ENCODE data around the gene COL11A2.

DNA sequence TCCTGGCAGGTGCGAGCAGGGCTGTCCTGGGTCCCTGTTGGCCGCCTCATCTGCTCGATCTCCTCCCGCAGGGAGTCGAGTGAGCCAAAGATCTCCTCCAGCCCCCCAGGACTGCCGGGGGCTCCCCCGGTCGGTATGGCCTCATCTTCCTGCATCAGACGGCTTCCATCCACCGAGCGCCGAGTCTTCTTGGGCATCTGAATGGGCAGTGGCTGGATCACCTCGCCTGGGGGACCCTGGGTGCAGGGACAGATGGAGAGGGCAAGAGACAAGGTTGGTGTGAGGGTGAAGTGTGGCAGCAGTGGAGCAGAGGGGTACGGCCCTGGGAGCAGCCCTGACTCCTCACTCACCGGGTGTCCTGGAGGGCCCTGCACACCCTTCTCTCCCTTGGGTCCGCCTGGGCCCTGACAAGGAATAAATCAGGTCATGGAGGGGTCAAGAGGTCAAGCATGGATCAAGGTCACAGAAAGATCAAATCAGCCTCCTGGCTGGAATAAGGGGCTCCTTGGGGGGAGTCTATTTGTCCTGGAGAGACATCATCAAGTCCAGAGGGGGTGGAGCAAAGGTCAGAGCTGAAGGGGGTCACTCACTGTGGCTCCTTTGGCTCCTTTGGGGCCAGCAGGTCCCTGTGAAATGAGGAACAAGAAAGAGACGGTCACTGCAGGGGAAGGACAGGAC lies 26.5 kb downstream of the COL11A2 start:
- TF ChIP-seq TAF1 (IDR thresholded peaks at IDR 0.05; ENCODE audit: low read depth) (no peak), TCF12 (IDR thresholded peaks at IDR 0.05; ENCODE audit: low read depth) (no peak), EGR1 (IDR thresholded peaks at IDR 0.05) (no peak), ZBTB7A (IDR thresholded peaks at IDR 0.05; ENCODE audit: low read depth) (no peak), EP300 (IDR thresholded peaks at IDR 0.05; ENCODE audit: borderline replicate concordance) (no peak), YY1 (IDR thresholded peaks at IDR 0.05; ENCODE audit: low read depth) (no peak), FOXM1 (IDR thresholded peaks at IDR 0.05; ENCODE audit: borderline replicate concordance, low read depth) (no peak), CEBPB (IDR thresholded peaks at IDR 0.05) (no peak), TEAD4 (IDR thresholded peaks at IDR 0.05) (no peak), NFIC (IDR thresholded peaks at IDR 0.05) (no peak)
- TF ChIP-seq, protein P1, sequence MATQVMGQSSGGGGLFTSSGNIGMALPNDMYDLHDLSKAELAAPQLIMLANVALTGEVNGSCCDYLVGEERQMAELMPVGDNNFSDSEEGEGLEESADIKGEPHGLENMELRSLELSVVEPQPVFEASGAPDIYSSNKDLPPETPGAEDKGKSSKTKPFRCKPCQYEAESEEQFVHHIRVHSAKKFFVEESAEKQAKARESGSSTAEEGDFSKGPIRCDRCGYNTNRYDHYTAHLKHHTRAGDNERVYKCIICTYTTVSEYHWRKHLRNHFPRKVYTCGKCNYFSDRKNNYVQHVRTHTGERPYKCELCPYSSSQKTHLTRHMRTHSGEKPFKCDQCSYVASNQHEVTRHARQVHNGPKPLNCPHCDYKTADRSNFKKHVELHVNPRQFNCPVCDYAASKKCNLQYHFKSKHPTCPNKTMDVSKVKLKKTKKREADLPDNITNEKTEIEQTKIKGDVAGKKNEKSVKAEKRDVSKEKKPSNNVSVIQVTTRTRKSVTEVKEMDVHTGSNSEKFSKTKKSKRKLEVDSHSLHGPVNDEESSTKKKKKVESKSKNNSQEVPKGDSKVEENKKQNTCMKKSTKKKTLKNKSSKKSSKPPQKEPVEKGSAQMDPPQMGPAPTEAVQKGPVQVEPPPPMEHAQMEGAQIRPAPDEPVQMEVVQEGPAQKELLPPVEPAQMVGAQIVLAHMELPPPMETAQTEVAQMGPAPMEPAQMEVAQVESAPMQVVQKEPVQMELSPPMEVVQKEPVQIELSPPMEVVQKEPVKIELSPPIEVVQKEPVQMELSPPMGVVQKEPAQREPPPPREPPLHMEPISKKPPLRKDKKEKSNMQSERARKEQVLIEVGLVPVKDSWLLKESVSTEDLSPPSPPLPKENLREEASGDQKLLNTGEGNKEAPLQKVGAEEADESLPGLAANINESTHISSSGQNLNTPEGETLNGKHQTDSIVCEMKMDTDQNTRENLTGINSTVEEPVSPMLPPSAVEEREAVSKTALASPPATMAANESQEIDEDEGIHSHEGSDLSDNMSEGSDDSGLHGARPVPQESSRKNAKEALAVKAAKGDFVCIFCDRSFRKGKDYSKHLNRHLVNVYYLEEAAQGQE (IDR thresholded peaks at IDR 0.05; ENCODE audit: low read depth): no peak
- TF ChIP-seq, protein P2, sequence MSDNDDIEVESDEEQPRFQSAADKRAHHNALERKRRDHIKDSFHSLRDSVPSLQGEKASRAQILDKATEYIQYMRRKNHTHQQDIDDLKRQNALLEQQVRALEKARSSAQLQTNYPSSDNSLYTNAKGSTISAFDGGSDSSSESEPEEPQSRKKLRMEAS (IDR thresholded peaks at IDR 0.05): no peak
- TF ChIP-seq, protein P3, sequence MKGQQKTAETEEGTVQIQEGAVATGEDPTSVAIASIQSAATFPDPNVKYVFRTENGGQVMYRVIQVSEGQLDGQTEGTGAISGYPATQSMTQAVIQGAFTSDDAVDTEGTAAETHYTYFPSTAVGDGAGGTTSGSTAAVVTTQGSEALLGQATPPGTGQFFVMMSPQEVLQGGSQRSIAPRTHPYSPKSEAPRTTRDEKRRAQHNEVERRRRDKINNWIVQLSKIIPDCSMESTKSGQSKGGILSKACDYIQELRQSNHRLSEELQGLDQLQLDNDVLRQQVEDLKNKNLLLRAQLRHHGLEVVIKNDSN (IDR thresholded peaks at IDR 0.05): no peak
